ENCODE measurements around the gene CCDC197. TPM values are rescaled to one million over a fixed set of nuclear protein-coding genes. Genes with fewer than 3 reads are reported as not detected.

Gene CCDC197
- total RNA-seq, 1 donor from 2014 or later, result not detected

- no peak overlapping the region for H3K4me3 Mint-ChIP-seq (ENCODE audit: unreplicated experiment)
- H3K36me3 Mint-ChIP-seq (ENCODE audit: low read depth, unreplicated experiment), result peaks cover 43% of the 10 kb centered on the region
- no peaks in the 10 kb centered on the region for H3K9me3 Mint-ChIP-seq (ENCODE audit: unreplicated experiment)
- peaks cover 11% of the 10 kb centered on the region for H3K27me3 Mint-ChIP-seq (ENCODE audit: unreplicated experiment)
- no peak for TF ChIP-seq CTCF (IDR thresholded peaks at IDR 0.05; ENCODE audit: unreplicated experiment)
- H3K27ac Mint-ChIP-seq (ENCODE audit: unreplicated experiment), result no peak overlapping the region
- H3K4me1 Mint-ChIP-seq (ENCODE audit: unreplicated experiment), result peaks cover 2% of the 10 kb centered on the region
- DNase-seq (ENCODE audit: low spot score), result no peak
These were observed 52.5 kb downstream of the CCDC197 start for GRCh38 chr14:94049625-94050023.

GRCh38 chr14:94050231-94050880 lies 53.3 kb downstream of the CCDC197 start:
- no peak for DNase-seq (ENCODE audit: low spot score)
- Mint-ChIP-seq H3K36me3 (ENCODE audit: low read depth, unreplicated experiment) (peaks cover 43% of the 10 kb centered on the region), H3K4me1 (ENCODE audit: unreplicated experiment) (peaks cover 2% of the 10 kb centered on the region), H3K27ac (ENCODE audit: unreplicated experiment) (no peak overlapping the region), H3K9me3 (ENCODE audit: unreplicated experiment) (no peaks in the 10 kb centered on the region), H3K4me3 (ENCODE audit: unreplicated experiment) (no peak overlapping the region), H3K27me3 (ENCODE audit: unreplicated experiment) (peaks cover 11% of the 10 kb centered on the region)
- no peak for TF ChIP-seq CTCF (IDR thresholded peaks at IDR 0.05; ENCODE audit: unreplicated experiment)

- Mint-ChIP-seq H3K4me3 (ENCODE audit: unreplicated experiment) (no peak overlapping the region), H3K4me1 (ENCODE audit: unreplicated experiment) (peaks cover 2% of the 10 kb centered on the region), H3K27me3 (ENCODE audit: unreplicated experiment) (peaks cover 11% of the 10 kb centered on the region), H3K9me3 (ENCODE audit: unreplicated experiment) (no peaks in the 10 kb centered on the region), H3K27ac (ENCODE audit: unreplicated experiment) (no peak overlapping the region), H3K36me3 (ENCODE audit: low read depth, unreplicated experiment) (peaks cover 44% of the 10 kb centered on the region)
- DNase-seq (ENCODE audit: low spot score), result peak; percentile 30
- no peak for TF ChIP-seq CTCF (IDR thresholded peaks at IDR 0.05; ENCODE audit: unreplicated experiment)
These were observed 54.0 kb downstream of the CCDC197 start for GRCh38 chr14:94051115-94051514.

- Mint-ChIP-seq H3K4me3 (ENCODE audit: unreplicated experiment) (no peak overlapping the region), H3K9me3 (ENCODE audit: unreplicated experiment) (no peaks in the 10 kb centered on the region), H3K27me3 (ENCODE audit: unreplicated experiment) (peaks cover 11% of the 10 kb centered on the region), H3K4me1 (ENCODE audit: unreplicated experiment) (peaks cover 2% of the 10 kb centered on the region), H3K36me3 (ENCODE audit: low read depth, unreplicated experiment) (peaks cover 44% of the 10 kb centered on the region), H3K27ac (ENCODE audit: unreplicated experiment) (no peak overlapping the region)
- no peak for DNase-seq (ENCODE audit: low spot score)
- TF ChIP-seq CTCF (IDR thresholded peaks at IDR 0.05; ENCODE audit: unreplicated experiment), result no peak
These were observed 54.7 kb downstream of the CCDC197 start for GRCh38 chr14:94051779-94052178.

GRCh38 chr14:94052199-94052598 lies 55.1 kb downstream of the CCDC197 start:
- no peak for TF ChIP-seq CTCF (IDR thresholded peaks at IDR 0.05; ENCODE audit: unreplicated experiment)
- peak overlapping the region; percentile 2 for H3K4me3 Mint-ChIP-seq (ENCODE audit: unreplicated experiment)
- peaks cover 2% of the 10 kb centered on the region for H3K4me1 Mint-ChIP-seq (ENCODE audit: unreplicated experiment)
- no peaks in the 10 kb centered on the region for H3K9me3 Mint-ChIP-seq (ENCODE audit: unreplicated experiment)
- H3K27me3 Mint-ChIP-seq (ENCODE audit: unreplicated experiment), result peaks cover 11% of the 10 kb centered on the region
- no peak for DNase-seq (ENCODE audit: low spot score)
- H3K36me3 Mint-ChIP-seq (ENCODE audit: low read depth, unreplicated experiment), result peaks cover 44% of the 10 kb centered on the region
- H3K27ac Mint-ChIP-seq (ENCODE audit: unreplicated experiment), result no peak overlapping the region

Data from endothelial cell (in vitro differentiated cells).